HEK293 (cell line): ENCODE measurements around the gene EME2.
A peak's percentile ranks its signal among the peaks of the same experiment; 100 is the strongest.

Source experiments
- BCL11A ChIP-seq: fragments of 450-650 bp; formaldehyde crosslinking; IDR thresholded peaks from 2 replicates; pipeline ENCODE4 v1.5.1; 2016; ENCODE audit warnings: low read depth, missing biosample characterization, missing genetic modification characterization
- ELK4 ChIP-seq: IDR thresholded peaks from 2 replicates; pipeline ENCODE4 v1.6.1; 2011; ENCODE audit warnings: mild to moderate bottlenecking, low read depth, low read length, borderline replicate concordance
- GLI2 ChIP-seq: fragments of 450-650 bp; formaldehyde crosslinking; IDR thresholded peaks from 2 replicates; pipeline ENCODE4; 2017; ENCODE audit warnings: missing biosample characterization, missing genetic modification characterization, low read depth, borderline replicate concordance
- KLF8 ChIP-seq: fragments of 450-650 bp; formaldehyde crosslinking; IDR thresholded peaks from 2 replicates; pipeline ENCODE4 v1.5.1; 2016; ENCODE audit warnings: missing biosample characterization, missing genetic modification characterization
- MEIS1 ChIP-seq: sonication (generic); formaldehyde crosslinking; IDR thresholded peaks from 2 replicates; pipeline ENCODE4 v1.8.1; 2022; ENCODE audit warnings: missing genetic modification reagents, mild to moderate bottlenecking, borderline replicate concordance
- PRDM6 ChIP-seq: fragments of 450-650 bp; formaldehyde crosslinking; IDR thresholded peaks from 2 replicates; pipeline ENCODE4 v1.5.1; 2017; ENCODE audit warnings: missing biosample characterization, missing genetic modification characterization
- REPIN1 ChIP-seq: fragments of 450-650 bp; formaldehyde crosslinking; IDR thresholded peaks from 2 replicates; pipeline ENCODE4 v1.5.1; 2017; ENCODE audit warnings: missing biosample characterization, missing genetic modification characterization, low read depth
- SP2 ChIP-seq: fragments of 450-650 bp; formaldehyde crosslinking; IDR thresholded peaks from 2 replicates; pipeline ENCODE4 v1.5.1; 2016; ENCODE audit warnings: missing biosample characterization, missing genetic modification characterization
- ZBTB1 ChIP-seq: fragments of 450-650 bp; formaldehyde crosslinking; IDR thresholded peaks from 2 replicates; pipeline ENCODE4 v1.5.1; 2016; ENCODE audit warnings: missing biosample characterization, missing genetic modification characterization
- ZBTB17 ChIP-seq: fragments of 450-650 bp; formaldehyde crosslinking; IDR thresholded peaks from 2 replicates; pipeline ENCODE4 v1.5.1; 2016; ENCODE audit warnings: missing biosample characterization, missing genetic modification characterization
- ZBTB44 ChIP-seq: fragments of 450-650 bp; IDR thresholded peaks from 2 replicates; pipeline ENCODE4 v1.5.1; 2018; ENCODE audit warnings: missing biosample characterization, mild to moderate bottlenecking, missing genetic modification characterization
- ZFP3 ChIP-seq: fragments of 450-650 bp; formaldehyde crosslinking; IDR thresholded peaks from 2 replicates; pipeline ENCODE4 v1.5.1; 2016; ENCODE audit warnings: low read depth, missing biosample characterization, missing genetic modification characterization
- ZFP37 ChIP-seq: fragments of 450-650 bp; formaldehyde crosslinking; IDR thresholded peaks from 2 replicates; pipeline ENCODE4 v1.5.1; 2016; ENCODE audit warnings: missing biosample characterization, missing genetic modification characterization
- ZNF175 ChIP-seq: fragments of 450-650 bp; formaldehyde crosslinking; IDR thresholded peaks from 2 replicates; pipeline ENCODE4 v1.5.1; 2016; ENCODE audit warnings: missing biosample characterization, missing genetic modification characterization
- ZNF221 ChIP-seq: fragments of 450-650 bp; formaldehyde crosslinking; IDR thresholded peaks from 2 replicates; pipeline ENCODE4 v1.5.1; 2017; ENCODE audit warnings: missing biosample characterization, missing genetic modification characterization, borderline replicate concordance
- ZNF280C ChIP-seq: fragments of 450-650 bp; formaldehyde crosslinking; IDR thresholded peaks from 2 replicates; pipeline ENCODE4 v1.5.1; 2016; ENCODE audit warnings: missing biosample characterization, missing genetic modification characterization
- ZNF311 ChIP-seq: fragments of 450-650 bp; formaldehyde crosslinking; IDR thresholded peaks from 2 replicates; pipeline ENCODE4 v1.5.1; 2017; ENCODE audit warnings: missing biosample characterization, missing genetic modification characterization, borderline replicate concordance
- ZNF423 ChIP-seq: fragments of 450-650 bp; formaldehyde crosslinking; IDR thresholded peaks from 2 replicates; pipeline ENCODE4 v1.5.1; 2016; ENCODE audit warnings: missing biosample characterization, missing genetic modification characterization
- ZNF488 ChIP-seq: fragments of 450-650 bp; formaldehyde crosslinking; IDR thresholded peaks from 2 replicates; pipeline ENCODE4 v1.5.1; 2016; ENCODE audit warnings: missing biosample characterization, missing genetic modification characterization
- ZNF513 ChIP-seq: fragments of 450-650 bp; IDR thresholded peaks from 2 replicates; pipeline ENCODE4 v1.5.1; 2018; ENCODE audit warnings: missing biosample characterization, missing genetic modification characterization
- ZNF548 ChIP-seq: fragments of 450-650 bp; formaldehyde crosslinking; IDR thresholded peaks from 2 replicates; pipeline ENCODE4 v1.5.1; 2016; ENCODE audit warnings: missing biosample characterization, missing genetic modification characterization
- ZNF555 ChIP-seq: fragments of 450-650 bp; formaldehyde crosslinking; conservative IDR thresholded peaks from 2 replicates; pipeline ENCODE4 v1.5.1; 2017; ENCODE audit warnings: missing biosample characterization, mild to moderate bottlenecking, missing genetic modification characterization, inconsistent platforms
- ZNF580 ChIP-seq: fragments of 450-650 bp; formaldehyde crosslinking; IDR thresholded peaks from 2 replicates; pipeline ENCODE4 v1.5.1; 2016; ENCODE audit warnings: missing biosample characterization, missing genetic modification characterization
- ZNF626 ChIP-seq: fragments of 450-650 bp; sonication (Bioruptor Pico); formaldehyde crosslinking; IDR thresholded peaks from 2 replicates; pipeline ENCODE4 v1.5.1; 2018; ENCODE audit warnings: missing biosample characterization, missing genetic modification characterization, inconsistent platforms
- ZNF639 ChIP-seq: fragments of 450-650 bp; formaldehyde crosslinking; IDR thresholded peaks from 2 replicates; pipeline ENCODE4 v1.5.1; 2016; ENCODE audit warnings: missing biosample characterization, missing genetic modification characterization
- ZNF747 ChIP-seq: fragments of 450-650 bp; formaldehyde crosslinking; IDR thresholded peaks from 2 replicates; pipeline ENCODE4 v1.5.1; 2016; ENCODE audit warnings: missing biosample characterization, missing genetic modification characterization
- ZNF768 ChIP-seq: fragments of 450-650 bp; formaldehyde crosslinking; IDR thresholded peaks from 2 replicates; pipeline ENCODE4 v1.5.1; 2018; ENCODE audit warnings: missing biosample characterization, mild to moderate bottlenecking, missing genetic modification characterization
- ZNF837 ChIP-seq: fragments of 450-650 bp; formaldehyde crosslinking; IDR thresholded peaks from 2 replicates; pipeline ENCODE4 v1.5.1; 2016; ENCODE audit warnings: missing biosample characterization, missing genetic modification characterization

EME2 gene

GRCh38 chr16:1772908-1773702 lies 495 bp downstream of the EME2 start, which contains the start of gene MRPS34 (continued):
- TF ChIP-seq ZNF280C (no peak), ZNF548 (no peak; the same call in 1 of the 2 replicates), ZNF488 (tag by site-specific recombination) (no peak), GLI2 (tag by site-specific recombination) (no peak), BCL11A (no peak), ZBTB1 (tag by site-specific recombination) (peak; percentile 60; the same call in 1 of the 2 replicates), ZNF221 (tag by site-specific recombination) (no peak), ZNF175 (no peak), ZBTB17 (tag by site-specific recombination) (peak; percentile 62; the same call in 1 of the 2 replicates), ZNF423 (tag by site-specific recombination) (peak; percentile 80), ZNF626 (no peak), REPIN1 (tag by site-specific recombination) (peak; percentile 25; the same call in 1 of the 2 replicates), ZBTB44 (tag by site-specific recombination) (peak; percentile 12; the same call in 1 of the 2 replicates), PRDM6 (tag by site-specific recombination) (no peak), ZNF768 (tag by site-specific recombination) (no peak), ZNF513 (tag by site-specific recombination) (peak; percentile 96), ZFP37 (tag by site-specific recombination) (peak; percentile 85), ZNF311 (tag by site-specific recombination) (0 out of 2 replicates have a peak, but pooled peaks have one; percentile 8), SP2 (tag by site-specific recombination) (peak; percentile 65), ZNF639 (peak; percentile 74), MEIS1 (CRISPR knock-in tag) (no peak), ZNF555 (tag by site-specific recombination) (no peak), ZNF837 (tag by site-specific recombination) (no peak), KLF8 (tag by site-specific recombination) (peak; percentile 71), ZNF580 (tag by site-specific recombination) (0 out of 2 replicates have a peak, but pooled peaks have one; percentile 35), ZFP3 (tag by site-specific recombination) (no peak), ELK4 (no peak; the same call in 1 of the 2 replicates), ZNF747 (tag by site-specific recombination) (no peak)
